HG02623 (cell line): ENCODE results near the gene WNT10A.
"Not testable (repeated sequence)": the region's sequence is repeated elsewhere in the genome, so short reads cannot be mapped to it uniquely, and the experiment has no call there.

Experiments used
- ATAC-seq: cut with Tn5 transposase; IDR thresholded peaks from one replicate; pipeline ENCODE4 v1.9.1; 2021; ENCODE audit warnings: moderate library complexity; ENCODE audit not compliant: unreplicated experiment

Gene WNT10A

GRCh38 chr2:218927876-218928275 lies 47.2 kb downstream of the WNT10A start:
- no peak for ATAC-seq

- ATAC-seq, result not testable (repeated sequence)
Measured at GRCh38 chr2:218930488-218930887, 49.8 kb downstream of the WNT10A start.

GRCh38 chr2:218931751-218932150 lies 51.1 kb downstream of the WNT10A start:
- not testable (repeated sequence) for ATAC-seq
